CD4-positive, alpha-beta T cell treated with Interleukin-4 for 4 hours (primary cell): ENCODE measurements around the gene REPIN1.

ENCODE experiments used
- DNase-seq: peaks from one replicate; pipeline ENCODE4 v3.0.0-alpha.2; 2020

Gene REPIN1

GRCh38 chr7:150368096-150368883, at the start of gene REPIN1:
TSS of gene REPIN1 (plus strand) at chr7:150368822. CDS start at chr7:150369712, 890 bp downstream.
- peak; percentile 89 for DNase-seq

- DNase-seq, result no peak
Measured at GRCh38 chr7:150321788-150322113, 46.9 kb upstream of the REPIN1 start.

- DNase-seq, result peak; percentile 64
Measured at GRCh38 chr7:150322114-150322832, 46.3 kb upstream of the REPIN1 start.

- peak; percentile 49 for DNase-seq
Measured at GRCh38 chr7:150322833-150323681, 45.6 kb upstream of the REPIN1 start, which contains the start of the genes ACTR3C and LRRC61. TSS of gene ACTR3C (minus strand) at chr7:150323545. CDS start at chr7:150295296, 28,249 bp downstream. TSS of gene LRRC61 (plus strand) at chr7:150323355. CDS start at chr7:150336862, 13,507 bp downstream.

DNA sequence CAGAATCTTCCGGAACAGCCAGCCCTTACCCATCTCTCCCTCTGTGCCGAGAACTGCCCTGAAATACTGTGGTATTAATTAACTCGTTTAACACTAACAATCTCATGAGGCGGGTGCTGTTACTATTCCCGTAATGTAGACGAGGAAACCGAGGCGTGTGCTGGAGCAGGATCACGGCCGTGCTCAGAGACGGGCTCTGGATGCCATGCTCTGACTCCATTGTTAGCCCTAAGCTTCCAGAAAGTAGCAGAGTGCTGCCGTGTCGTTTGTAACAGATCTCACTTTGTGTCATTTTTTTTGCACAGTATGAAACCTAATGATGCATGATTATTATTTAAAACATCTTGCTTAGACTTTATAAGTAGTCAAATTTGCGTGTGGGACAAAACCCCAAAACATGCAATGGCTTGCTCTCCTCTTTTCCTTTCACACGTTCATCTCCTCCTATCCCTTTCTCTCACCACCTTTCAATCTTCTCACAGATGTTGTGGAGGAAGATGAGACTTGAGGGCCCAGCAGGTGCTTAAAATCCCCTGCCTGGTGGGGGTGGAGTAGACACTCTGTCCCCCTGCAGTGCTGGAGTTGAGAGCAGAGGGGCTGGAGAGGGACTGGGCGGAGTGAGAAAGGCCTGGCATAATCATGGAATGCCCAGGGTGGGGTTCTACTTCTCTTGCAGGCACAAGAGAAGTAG, 44.8 kb upstream of the REPIN1 start:
- no peak for DNase-seq

- no peak for DNase-seq
Measured at GRCh38 chr7:150324373-150324961, 44.2 kb upstream of the REPIN1 start.

- no peak for DNase-seq
Measured at GRCh38 chr7:150325110-150325611, 43.5 kb upstream of the REPIN1 start.

GRCh38 chr7:150325901-150326300, 42.7 kb upstream of the REPIN1 start:
- DNase-seq, result no peak

- DNase-seq, result no peak
Measured at GRCh38 chr7:150326657-150327268, 41.9 kb upstream of the REPIN1 start.

DNA sequence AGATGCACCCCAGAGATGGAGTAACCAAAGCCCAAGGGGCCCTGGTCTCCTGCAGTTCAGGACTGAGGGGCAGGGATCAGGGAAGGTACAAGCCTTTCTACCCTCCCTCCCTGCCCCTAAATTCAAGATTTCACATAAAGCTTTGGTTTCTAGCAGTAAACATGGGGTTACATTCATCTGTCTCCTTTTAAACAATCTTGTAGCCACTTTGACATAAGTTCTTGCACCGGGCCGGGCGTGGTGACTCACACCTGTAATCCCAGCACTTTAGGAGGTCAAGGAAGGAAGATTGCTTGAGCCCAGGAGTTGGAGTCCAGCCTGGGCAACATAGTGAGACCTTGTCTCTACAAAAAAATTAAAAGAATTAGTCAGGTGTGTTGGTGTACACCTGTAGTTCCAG, 41.3 kb upstream of the REPIN1 start:
- no peak for DNase-seq

DNA sequence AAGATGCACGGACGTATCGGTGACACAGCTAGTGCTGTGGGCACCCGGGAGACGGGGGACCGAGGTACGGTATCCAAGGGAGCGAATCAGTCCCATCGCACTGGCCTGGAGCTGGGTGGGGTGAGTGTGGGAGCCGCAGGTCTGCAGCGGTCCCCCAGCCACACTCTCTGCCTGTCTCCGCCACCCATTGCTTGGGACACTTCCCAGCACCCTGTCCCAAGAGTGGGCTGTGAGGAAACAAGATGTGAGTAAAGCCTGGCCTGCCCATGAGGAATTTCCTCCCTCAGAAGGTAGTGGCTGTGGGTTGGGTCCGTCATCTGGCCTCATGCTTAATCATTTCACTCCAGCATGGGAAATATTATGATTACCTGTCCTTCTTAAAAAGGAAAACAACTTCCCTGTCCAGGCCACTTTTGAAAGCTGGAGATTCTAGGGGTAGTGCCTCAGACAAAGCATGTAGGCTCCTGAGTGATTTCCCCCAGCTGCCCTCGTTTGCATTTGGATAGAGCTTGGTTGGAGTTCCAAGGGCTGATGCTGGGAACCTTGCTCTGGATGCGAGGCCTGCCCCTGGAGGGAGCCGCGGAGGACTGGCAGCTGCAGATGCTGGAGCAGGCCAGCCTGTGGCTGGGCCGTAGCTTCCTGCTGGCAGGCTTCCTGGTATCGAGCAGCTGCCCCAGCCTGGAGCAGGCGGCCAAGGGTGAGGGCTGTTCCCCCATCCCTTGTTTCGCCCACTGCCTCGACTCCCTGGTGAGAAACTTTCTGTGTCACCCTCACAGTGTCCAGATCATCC, 39.1 kb upstream of the REPIN1 start:
- DNase-seq, result no peak

GRCh38 chr7:150330211-150330885, 38.3 kb upstream of the REPIN1 start:
- no peak for DNase-seq

DNA sequence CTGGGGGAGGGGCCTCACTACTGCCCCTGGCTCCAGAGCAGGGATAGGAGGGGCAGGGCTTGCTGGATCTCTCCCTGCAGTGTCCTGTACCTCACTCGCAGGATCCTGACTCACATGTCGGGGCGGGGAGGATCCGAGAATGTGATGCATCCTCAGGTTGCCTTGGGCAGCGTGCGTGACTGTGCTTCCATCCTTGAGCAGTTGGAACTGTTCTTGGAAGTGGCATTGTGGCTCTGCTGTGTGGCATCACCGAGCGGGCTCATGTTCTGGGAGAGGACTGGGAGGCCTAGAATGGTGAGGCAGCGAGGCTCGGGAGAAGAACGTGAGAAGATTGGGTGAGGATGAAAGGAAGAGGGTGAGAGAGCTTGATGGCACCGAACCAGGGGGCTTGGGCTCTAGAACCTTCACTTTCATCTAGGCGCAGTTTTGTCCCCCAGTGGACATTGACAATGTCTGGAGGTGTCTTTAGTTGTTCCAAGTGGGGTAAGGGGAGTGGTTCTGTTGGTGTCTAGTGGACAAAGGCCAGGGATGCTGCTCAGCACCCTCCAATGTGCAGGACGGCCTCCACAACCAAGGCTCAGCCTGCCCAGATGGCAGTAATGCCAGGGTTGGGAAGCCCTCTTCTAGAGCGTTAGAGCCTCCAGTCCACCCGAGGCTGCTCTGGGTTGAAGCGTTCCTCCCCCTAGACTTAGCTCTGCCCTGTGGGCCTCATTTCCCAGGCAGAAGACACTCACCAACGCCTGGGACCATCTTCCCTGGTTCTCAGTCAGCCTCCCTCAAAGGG, 35.6 kb upstream of the REPIN1 start:
- no peak for DNase-seq

GRCh38 chr7:150333659-150334058, 35.0 kb upstream of the REPIN1 start:
- DNase-seq, result no peak

GRCh38 chr7:150334108-150334507, 34.5 kb upstream of the REPIN1 start:
- DNase-seq, result no peak

- DNase-seq, result no peak
Measured at GRCh38 chr7:150335108-150335773, 33.4 kb upstream of the REPIN1 start.

GRCh38 chr7:150335774-150336112, 32.9 kb upstream of the REPIN1 start:
- no peak for DNase-seq

DNA sequence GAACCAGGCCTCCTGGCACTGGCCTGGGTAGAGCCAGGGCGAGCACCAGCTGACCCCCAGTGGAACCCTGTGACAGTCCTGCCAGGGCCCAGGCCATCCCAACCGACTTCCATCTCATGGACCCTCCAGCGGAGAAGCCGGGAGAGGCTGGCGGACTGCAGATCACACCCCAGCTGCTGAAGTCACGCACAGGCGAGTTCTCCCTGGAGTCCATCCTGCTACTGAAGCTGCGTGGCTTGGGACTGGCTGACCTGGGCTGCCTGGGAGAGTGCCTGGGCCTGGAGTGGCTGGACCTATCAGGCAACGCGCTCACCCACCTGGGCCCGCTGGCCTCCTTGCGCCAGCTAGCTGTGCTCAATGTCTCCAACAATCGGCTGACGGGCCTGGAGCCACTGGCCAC, 31.9 kb upstream of the REPIN1 start:
- DNase-seq, result no peak

DNA sequence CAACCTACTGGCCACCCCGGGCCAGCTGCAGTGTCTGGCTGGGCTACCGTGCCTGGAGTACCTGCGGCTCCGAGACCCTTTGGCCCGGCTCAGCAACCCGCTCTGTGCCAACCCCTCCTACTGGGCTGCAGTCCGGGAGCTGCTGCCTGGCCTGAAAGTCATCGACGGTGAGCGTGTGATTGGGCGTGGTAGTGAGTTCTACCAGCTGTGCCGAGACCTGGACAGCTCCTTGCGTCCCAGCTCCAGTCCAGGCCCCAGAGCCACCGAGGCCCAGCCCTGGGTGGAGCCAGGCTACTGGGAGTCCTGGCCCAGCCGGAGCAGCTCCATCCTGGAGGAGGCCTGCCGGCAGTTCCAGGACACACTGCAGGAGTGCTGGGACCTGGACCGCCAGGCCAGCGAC, 31.4 kb upstream of the REPIN1 start:
- no peak for DNase-seq
